WTC11 (cell line): ENCODE results near the gene NCAPH2.

Source experiments
- GABPB1 ChIP-seq: sonication (generic); formaldehyde crosslinking; IDR thresholded peaks from 2 replicates; pipeline ENCODE4 v1.8.1; 2023; ENCODE audit warnings: mild to moderate bottlenecking, missing genetic modification reagents
- ZNF263 ChIP-seq: sonication (generic); formaldehyde crosslinking; IDR thresholded peaks from 2 replicates; pipeline ENCODE4 v1.8.1; 2022; ENCODE audit warnings: low read depth, mild to moderate bottlenecking, moderate library complexity, missing genetic modification reagents
- ZNF416 ChIP-seq: fragments of 250-450 bp; sonication (Bioruptor Pico); IDR thresholded peaks from 2 replicates; pipeline ENCODE4 v1.9.0; 2021; ENCODE audit warnings: mild to moderate bottlenecking, inconsistent platforms
- TF ChIP-seq, protein P1 (sequence below): fragments of 200-600 bp; IDR thresholded peaks from 2 replicates; pipeline ENCODE4 v1.8.0; 2022; ENCODE audit warnings: antibody characterized with exemption
- TF ChIP-seq, protein P2 (sequence below): sonication (generic); formaldehyde crosslinking; IDR thresholded peaks from 2 replicates; pipeline ENCODE4 v1.8.1; 2022; ENCODE audit warnings: mild to moderate bottlenecking, moderate library complexity, missing genetic modification reagents
- TF ChIP-seq, protein P3 (sequence below): sonication (generic); formaldehyde crosslinking; conservative IDR thresholded peaks from 2 replicates; pipeline ENCODE4 v1.8.1; 2022; ENCODE audit warnings: mild to moderate bottlenecking, missing genetic modification reagents
- TF ChIP-seq, protein P4 (sequence below): sonication (generic); formaldehyde crosslinking; IDR thresholded peaks from 2 replicates; pipeline ENCODE4 v1.8.0; 2022; ENCODE audit warnings: mild to moderate bottlenecking, missing genetic modification reagents

DNA sequence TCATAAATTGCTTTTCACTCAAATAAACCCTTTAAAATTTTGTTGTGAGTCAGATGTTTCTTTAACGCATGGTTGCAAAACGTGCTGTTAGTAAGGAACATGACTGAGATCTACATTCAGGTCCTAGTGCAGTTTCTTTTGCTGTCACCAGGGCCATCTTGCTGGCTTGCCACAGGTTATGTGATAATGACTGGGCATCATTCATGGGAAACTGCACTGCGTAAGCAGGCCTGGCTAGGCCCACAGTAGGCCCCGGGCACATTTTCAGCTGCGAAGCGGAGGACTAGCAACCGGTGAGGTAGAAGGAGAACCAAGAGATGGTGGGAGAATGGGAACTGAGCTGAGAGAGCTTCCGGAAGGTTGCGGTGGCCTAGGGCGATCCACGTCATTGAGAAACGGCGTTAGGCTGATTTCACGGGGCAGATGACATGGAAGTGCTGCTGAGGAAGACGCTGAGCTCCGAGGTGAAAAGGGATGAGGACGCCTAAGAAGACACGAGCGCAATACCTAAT, 34.4 kb downstream of the NCAPH2 start:
- TF ChIP-seq, protein P1, sequence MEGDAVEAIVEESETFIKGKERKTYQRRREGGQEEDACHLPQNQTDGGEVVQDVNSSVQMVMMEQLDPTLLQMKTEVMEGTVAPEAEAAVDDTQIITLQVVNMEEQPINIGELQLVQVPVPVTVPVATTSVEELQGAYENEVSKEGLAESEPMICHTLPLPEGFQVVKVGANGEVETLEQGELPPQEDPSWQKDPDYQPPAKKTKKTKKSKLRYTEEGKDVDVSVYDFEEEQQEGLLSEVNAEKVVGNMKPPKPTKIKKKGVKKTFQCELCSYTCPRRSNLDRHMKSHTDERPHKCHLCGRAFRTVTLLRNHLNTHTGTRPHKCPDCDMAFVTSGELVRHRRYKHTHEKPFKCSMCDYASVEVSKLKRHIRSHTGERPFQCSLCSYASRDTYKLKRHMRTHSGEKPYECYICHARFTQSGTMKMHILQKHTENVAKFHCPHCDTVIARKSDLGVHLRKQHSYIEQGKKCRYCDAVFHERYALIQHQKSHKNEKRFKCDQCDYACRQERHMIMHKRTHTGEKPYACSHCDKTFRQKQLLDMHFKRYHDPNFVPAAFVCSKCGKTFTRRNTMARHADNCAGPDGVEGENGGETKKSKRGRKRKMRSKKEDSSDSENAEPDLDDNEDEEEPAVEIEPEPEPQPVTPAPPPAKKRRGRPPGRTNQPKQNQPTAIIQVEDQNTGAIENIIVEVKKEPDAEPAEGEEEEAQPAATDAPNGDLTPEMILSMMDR = no peak
- TF ChIP-seq, protein P2, sequence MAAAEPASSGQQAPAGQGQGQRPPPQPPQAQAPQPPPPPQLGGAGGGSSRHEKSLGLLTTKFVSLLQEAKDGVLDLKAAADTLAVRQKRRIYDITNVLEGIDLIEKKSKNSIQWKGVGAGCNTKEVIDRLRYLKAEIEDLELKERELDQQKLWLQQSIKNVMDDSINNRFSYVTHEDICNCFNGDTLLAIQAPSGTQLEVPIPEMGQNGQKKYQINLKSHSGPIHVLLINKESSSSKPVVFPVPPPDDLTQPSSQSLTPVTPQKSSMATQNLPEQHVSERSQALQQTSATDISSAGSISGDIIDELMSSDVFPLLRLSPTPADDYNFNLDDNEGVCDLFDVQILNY (CRISPR knock-in tag) = no peak
- TF ChIP-seq GABPB1 (CRISPR knock-in tag) (no peak), ZNF263 (CRISPR knock-in tag) (no peak), ZNF416 (CRISPR knock-in tag) (no peak)
- TF ChIP-seq, protein P3, sequence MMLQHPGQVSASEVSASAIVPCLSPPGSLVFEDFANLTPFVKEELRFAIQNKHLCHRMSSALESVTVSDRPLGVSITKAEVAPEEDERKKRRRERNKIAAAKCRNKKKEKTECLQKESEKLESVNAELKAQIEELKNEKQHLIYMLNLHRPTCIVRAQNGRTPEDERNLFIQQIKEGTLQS (CRISPR knock-in tag) = no peak
- TF ChIP-seq, protein P4, sequence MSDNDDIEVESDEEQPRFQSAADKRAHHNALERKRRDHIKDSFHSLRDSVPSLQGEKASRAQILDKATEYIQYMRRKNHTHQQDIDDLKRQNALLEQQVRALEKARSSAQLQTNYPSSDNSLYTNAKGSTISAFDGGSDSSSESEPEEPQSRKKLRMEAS (CRISPR knock-in tag) = no peak
